Bronchial smooth muscle cell (primary cell): ENCODE measurements around the gene DMRTA2. TPM values are rescaled to one million over a fixed set of nuclear protein-coding genes. Genes with fewer than 3 reads are reported as not detected.

Experiments
- total RNA-seq: library from RNA; depleted of rRNA; stranded (reverse); fragments of >200 nt; gene quantifications from 2 replicates; pipeline ENCODE4 v1.2.1, GENCODE V29; 2014

DMRTA2 gene
- total RNA-seq: 0.09 TPM in 1 of 2 replicates, not detected in the other

DNA sequence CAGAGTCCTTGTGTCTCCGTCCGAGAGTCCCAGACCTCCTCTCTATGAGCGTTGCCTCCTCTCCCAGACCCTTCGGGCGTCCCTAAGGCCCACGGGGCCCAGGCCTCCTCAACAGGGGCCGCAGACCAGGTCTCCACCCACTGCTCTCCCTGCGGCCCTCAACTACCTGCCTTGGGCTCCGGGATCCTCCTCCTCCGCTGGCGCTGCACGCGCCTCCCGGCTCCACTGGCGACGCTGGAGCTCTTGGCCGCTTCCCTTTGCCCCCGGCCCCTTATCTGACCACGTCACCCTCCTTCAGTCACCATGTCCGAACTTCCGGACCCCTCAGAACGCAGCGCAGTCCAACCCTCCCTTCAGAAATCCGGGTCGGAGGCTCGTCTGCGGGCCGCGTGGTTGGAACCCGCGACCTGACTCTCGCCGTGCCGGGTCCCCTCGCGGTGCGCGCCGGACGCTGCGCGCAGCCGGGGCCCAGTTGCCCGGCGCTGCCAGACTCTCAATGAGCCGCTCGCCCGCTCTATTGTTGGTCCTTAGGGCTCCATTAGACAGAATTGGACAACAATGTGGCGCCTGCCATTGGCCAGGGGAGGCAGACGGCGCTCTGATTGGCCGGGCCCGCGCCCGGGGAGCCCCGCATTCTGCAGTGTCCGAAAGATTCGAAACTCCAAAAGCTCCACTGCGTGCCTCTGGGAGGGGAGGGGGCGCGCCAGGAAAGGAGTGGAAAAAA lies at the start of gene DMRTA2:
Gene DMRTA2 (minus strand): TSS at position 498 of the 724 bp plus-strand sequence. CDS start 1,907 bp downstream, outside the sequence.

